ENCODE measurements around the gene SLC25A29. TPM values are rescaled to one million over a fixed set of nuclear protein-coding genes. Genes with fewer than 3 reads are reported as not detected.
"Not testable (repeated sequence)": the region's sequence is repeated elsewhere in the genome, so short reads cannot be mapped to it uniquely, and the experiment has no call there.

Gene SLC25A29
- polyA plus RNA-seq, 2 of the 4 experiments (the other 2 are of a cell fraction), result 6.3 to 15.1 TPM

- no peak for FAIRE-seq
- no peaks in the 10 kb centered on the region for H3K9me3 ChIP-seq
- DNase-seq (ENCODE audit: low read depth in 1 of 2, low spot score in 1 of 2), result no peak
- no peak overlapping the region for H3K27ac ChIP-seq
- ChIA-PET CTCF (interaction anchor here (1.1 to 12.3 kb wide), 7 partner anchors 12 to 348 kb away, joined by 3 to 114 read pairs (median 3); no protein-coding TSS in a partner anchor), POLR2A (no interaction called here)
- no peak overlapping the region for H3K4me3 ChIP-seq
- H3K4me1 ChIP-seq, result peaks cover 4% of the 10 kb centered on the region; the same call in 2 of the 3 replicates
- TF ChIP-seq REST (IDR thresholded peaks at IDR 0.05) (no peak), RFX5 (IDR thresholded peaks at IDR 0.05) (no peak), USF2 (IDR thresholded peaks at IDR 0.05) (no peak), ZC3H11A (IDR thresholded peaks at IDR 0.05) (no peak), MAX (IDR thresholded peaks at IDR 0.05) (no peak), CHD2 (IDR thresholded peaks at IDR 0.05; ENCODE audit: low read length, partially characterized antibody) (no peak), NPAS2 (CRISPR knock-in tag; IDR thresholded peaks at IDR 0.05; ENCODE audit: borderline replicate concordance) (no peak), ZNF302 (CRISPR knock-in tag; IDR thresholded peaks at IDR 0.05) (no peak), ZFP36 (IDR thresholded peaks at IDR 0.05; ENCODE audit: borderline replicate concordance, partially characterized antibody) (no peak), PHF8 (IDR thresholded peaks at IDR 0.05; ENCODE audit: borderline replicate concordance, low read depth) (no peak), NFE2L2 (conservative IDR thresholded peaks at IDR 0.05; ENCODE audit: low read length) (no peak), GATA3 (IDR thresholded peaks at IDR 0.05; ENCODE audit: borderline replicate concordance) (no peak), CHD4 (IDR thresholded peaks at IDR 0.05; ENCODE audit: borderline replicate concordance) (no peak), RCOR1 (IDR thresholded peaks at IDR 0.05; ENCODE audit: low read depth, low read length) (no peak), CEBPB (IDR thresholded peaks at IDR 0.05) (no peak), RAD21 (conservative IDR thresholded peaks at IDR 0.05 in 1 of 2, IDR thresholded peaks at IDR 0.05 in 1 of 2) (no peak)
- WGBS (ENCODE audit: missing lambda C conversion rate), result 79% methylated on average over 27 of the region's 30 CpGs
- H3K4me2 ChIP-seq, result no peak overlapping the region
- peak in 1 of 2 experiments; percentile 17; a peak in 1 of 6 replicates for ATAC-seq
These were observed 8.6 kb downstream of the SLC25A29 start for GRCh38 chr14:100297320-100298300.

- FAIRE-seq; H3K4me2 ChIP-seq; H3K4me3 ChIP-seq; H3K27ac ChIP-seq; DNase-seq (ENCODE audit: low read depth in 1 of 2, low spot score in 1 of 2); H3K9me3 ChIP-seq; POLR2A ChIA-PET; H3K4me1 ChIP-seq; ATAC-seq: not testable (repeated sequence)
- 83% methylated on average over 11 of the region's 11 CpGs for WGBS (ENCODE audit: missing lambda C conversion rate)
- CTCF ChIA-PET, result interaction anchor here (1.1 to 12.3 kb wide), 6 partner anchors 12 to 349 kb away, joined by 3 to 114 read pairs (median 4); no protein-coding TSS in a partner anchor
These were observed 9.5 kb downstream of the SLC25A29 start for GRCh38 chr14:100296729-100297128.

Measured in A549 (cell line).